Esophagus mucosa (tissue), 1 donor: Measurements from ENCODE around the gene DENND1B. TPM values are rescaled to one million over a fixed set of nuclear protein-coding genes. Genes with fewer than 3 reads are reported as not detected.

Source experiments
- ATAC-seq: fragments of 200-7000 bp; cut with Tn5 transposase; one replicate; pipeline ENCODE4 v1.9.1; 2020
- total RNA-seq: library from RNA; stranded (reverse); gene quantifications from one replicate; pipeline ENCODE4 v1.2.4, GENCODE V29; 2023
- donor health status: DM: yes; HTN: yes; CAD: no.

DENND1B gene
- total RNA-seq, 1 donor from 2014 or later, result 15.2 TPM

GRCh38 chr1:197465528-197466327, 309.6 kb downstream of the DENND1B start:
- no peak for ATAC-seq

DNA sequence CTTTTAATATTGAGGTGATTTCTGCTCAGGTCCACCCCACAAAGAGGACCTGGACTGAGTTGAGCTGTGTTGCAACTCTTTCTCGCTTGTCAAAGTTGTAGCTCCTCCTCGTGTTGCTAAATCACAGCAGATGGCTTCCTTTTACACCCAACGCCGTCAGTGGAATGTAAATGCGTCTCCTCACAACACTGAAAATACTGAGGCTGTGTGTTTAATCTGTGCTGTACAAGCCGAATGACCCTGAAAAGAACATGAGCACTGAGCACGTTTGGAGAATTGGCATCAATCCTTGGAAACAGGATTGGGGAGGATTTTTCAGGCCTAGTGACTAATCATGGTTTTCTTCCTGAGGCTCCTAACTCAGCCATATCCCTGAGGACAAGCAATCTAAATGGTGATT, 311.2 kb downstream of the DENND1B start:
- ATAC-seq, result peak; percentile 28

GRCh38 chr1:197463142-197463541, 312.1 kb downstream of the DENND1B start:
- no peak for ATAC-seq

- no peak for ATAC-seq
Observed at GRCh38 chr1:197462539-197462938, 312.7 kb downstream of the DENND1B start.

Other genes with a start within 250 kb of the DENND1B start
- 2.6 TPM for gene C1orf53, start 127.2 kb upstream of the DENND1B start, total RNA-seq
- not detected for gene LHX9, start 141.9 kb upstream of the DENND1B start, total RNA-seq